HG03159 (cell line): ENCODE results near the gene TREM1.
"Not testable (repeated sequence)": the region's sequence is repeated elsewhere in the genome, so short reads cannot be mapped to it uniquely, and the experiment has no call there.

Experiments
- ATAC-seq: cut with Tn5 transposase; IDR thresholded peaks from one replicate; pipeline ENCODE4 v1.9.1; 2021; ENCODE audit warnings: mild to moderate bottlenecking, moderate library complexity; ENCODE audit not compliant: unreplicated experiment

TREM1 gene

DNA sequence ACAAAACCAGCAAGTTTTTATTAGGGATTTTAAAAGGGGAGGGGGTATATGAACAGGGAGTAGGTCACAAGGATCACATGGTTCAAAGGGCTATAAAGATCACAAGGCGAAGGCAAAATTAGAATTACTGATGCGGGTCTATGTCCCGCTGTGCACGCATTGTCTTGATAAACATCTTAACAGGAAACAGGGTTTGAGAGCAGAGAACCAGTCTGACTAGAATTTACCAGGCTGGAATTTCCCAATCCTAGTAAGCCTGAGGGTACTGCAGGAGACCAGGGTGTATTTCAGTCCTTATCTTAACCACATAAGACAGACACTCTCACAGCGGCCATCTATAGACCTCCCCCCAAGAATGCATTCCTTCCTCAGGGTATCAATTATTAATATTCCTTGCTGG lies 10.8 kb upstream of the TREM1 start:
- ATAC-seq = not testable (repeated sequence)

DNA sequence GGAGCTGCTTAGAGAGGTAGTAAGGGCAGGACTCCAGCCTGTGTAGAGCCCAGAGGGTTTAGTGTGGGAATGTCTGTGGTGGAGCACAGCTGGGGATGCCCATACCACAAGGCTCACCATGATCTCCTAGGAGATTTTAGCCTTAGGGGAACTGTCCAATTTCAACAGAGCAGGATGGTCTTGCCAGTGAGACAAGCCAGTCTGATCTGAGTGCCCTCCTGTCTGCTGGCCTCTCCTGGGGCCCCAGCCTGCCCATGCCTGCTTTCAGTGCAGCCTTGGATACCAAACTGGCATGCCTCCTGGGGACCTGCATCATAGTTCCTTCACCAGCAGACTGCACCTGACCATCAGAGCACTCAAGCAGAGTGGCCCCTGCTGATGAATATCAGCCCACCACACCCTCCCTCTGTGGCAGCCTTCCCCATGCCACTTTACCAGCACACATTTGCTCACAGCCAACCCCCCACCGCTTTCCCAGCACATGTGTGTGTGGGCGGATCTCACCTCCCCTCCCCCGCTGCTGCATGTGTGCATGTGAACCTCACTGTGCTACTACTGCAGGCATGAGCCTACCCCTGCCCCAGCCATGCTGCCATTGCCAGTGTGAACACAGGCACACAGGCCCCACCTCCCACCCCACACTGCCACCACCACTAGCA lies 7.9 kb upstream of the TREM1 start:
- no peak for ATAC-seq

DNA sequence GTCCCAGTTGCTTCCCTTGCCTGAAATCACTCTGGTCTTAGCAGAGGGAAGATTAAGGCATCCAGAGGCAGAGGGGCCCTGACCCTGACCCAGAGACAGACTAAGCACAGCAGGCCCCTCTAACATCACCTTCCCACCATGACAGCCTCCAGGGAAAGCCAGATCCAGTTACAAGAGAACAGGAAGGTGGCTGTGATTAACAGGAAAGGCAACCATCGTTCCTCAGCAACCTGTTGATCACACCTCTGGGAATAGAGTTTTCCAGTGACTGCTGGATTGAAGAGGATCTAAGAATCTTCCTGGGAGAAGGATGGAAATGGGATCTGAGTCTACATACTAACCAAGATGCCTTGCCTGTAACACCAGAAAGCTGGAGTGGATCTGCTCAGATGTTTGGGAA lies 5.2 kb upstream of the TREM1 start:
- ATAC-seq = no peak

DNA sequence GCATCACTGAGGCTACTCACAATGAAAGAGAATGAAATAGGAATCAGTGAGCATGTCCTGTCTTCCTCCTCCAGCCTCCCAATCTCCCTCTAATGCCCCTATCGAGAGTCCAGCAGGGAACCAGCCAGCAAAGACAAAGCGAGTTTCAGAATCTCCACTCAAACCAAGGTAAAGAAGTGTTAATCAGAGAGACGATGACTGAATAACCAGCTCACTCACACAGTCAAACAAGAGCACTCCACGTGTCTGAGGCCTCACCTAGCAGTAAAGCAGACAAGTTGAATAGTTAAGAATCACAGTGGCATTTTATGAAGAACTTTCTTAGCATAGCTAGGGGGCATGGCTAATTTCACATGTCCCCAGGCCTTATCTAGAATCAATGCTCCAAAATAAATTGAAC lies 3.3 kb upstream of the TREM1 start:
- ATAC-seq = no peak

DNA sequence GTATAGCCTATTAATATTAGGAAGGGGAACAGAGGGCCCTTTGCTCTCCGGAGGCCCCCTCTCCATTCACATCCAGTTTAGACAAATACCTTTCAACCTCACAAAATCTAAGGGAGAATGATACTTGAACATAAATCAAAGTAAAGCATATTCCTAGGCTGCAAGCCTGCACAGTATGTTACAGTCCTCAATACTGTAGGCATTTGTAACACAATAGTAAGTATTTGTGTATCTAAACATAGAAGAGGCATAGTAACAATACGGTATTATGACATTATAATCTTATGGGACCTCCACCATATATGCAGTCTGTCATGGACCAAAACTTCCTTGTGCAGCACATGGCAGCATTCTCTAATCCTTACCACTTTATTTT lies 2.3 kb upstream of the TREM1 start:
- no peak for ATAC-seq

GRCh38 chr6:41288030-41288753 lies 1.7 kb upstream of the TREM1 start:
- no peak for ATAC-seq

DNA sequence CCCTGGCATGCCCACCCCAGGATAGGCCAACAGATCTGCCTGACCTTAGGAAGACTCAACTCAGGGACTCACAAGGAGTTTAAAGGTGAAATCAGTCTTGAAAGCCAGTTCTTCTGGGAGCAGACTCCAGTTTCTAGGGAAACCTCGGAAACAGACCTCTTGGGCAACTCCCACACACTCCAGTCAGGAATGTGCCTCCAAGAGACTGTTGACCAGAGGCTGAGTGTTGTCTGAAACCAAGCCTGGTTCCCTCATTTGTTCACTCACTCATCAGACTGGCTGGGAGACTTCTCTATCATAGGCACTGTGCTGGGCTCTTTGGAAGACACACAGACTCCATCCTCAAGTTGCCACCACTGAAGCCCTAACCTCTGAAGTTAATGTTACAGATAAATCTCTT lies 1.8 kb downstream of the TREM1 start:
- no peak for ATAC-seq

- ATAC-seq = no peak
These were observed 2.9 kb downstream of the TREM1 start for GRCh38 chr6:41283600-41283999.

DNA sequence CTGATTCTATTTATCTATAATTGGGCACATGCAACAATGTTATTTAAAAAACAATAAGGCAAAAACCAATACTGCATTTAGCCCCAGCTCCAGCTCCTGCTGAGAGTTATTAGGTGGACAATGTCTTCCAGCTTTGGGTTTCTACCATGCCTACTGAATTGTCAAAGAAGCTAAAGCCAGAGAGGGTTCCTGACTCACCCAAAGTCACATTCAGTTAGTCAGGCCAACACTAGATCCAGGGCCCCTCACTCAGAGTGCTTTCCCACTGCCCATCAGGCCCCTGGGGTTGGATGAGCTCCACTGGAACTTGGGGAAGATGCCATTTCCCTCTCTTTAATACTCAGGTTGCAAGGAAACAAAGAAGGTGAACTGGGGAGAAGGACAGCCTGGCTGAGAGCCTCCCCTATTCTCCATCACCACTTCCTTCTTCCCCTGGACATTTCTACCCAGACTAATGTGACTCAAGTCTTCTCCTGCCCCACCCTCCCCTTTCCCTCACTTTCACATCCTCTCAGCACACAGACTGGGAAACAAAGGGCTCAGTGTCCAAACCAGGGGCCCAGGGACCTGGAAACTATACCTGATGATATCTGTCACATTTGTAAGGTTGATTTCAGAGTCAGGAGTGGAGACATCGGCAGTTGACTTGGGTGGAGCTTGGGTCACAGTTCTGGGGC lies 6.0 kb downstream of the TREM1 start:
- no peak for ATAC-seq

GRCh38 chr6:41278699-41279405 lies 7.6 kb downstream of the TREM1 start:
- ATAC-seq = no peak

GRCh38 chr6:41277605-41278004 lies 8.9 kb downstream of the TREM1 start:
- ATAC-seq = no peak

- ATAC-seq = no peak
These were observed 11.0 kb downstream of the TREM1 start for GRCh38 chr6:41275489-41275888.

DNA sequence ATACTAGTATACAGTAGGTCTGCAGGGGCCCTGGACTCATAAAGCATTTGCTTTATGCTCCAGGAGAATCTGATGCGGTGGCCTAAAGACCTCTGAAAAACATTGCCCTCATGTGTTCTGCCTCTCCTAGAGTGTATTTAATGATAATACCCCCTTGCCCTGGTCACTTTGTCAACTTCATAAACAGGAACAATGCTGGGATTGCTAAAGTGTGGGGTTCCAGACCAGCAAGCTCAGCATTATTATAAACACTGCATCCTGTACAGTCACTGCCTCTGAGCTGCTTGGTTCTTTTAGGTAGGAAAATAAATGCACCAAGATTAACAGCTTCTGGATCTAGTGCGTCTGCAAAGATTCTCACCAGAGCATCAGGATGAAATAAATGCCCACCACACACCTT lies 12.2 kb downstream of the TREM1 start:
- ATAC-seq = no peak

DNA sequence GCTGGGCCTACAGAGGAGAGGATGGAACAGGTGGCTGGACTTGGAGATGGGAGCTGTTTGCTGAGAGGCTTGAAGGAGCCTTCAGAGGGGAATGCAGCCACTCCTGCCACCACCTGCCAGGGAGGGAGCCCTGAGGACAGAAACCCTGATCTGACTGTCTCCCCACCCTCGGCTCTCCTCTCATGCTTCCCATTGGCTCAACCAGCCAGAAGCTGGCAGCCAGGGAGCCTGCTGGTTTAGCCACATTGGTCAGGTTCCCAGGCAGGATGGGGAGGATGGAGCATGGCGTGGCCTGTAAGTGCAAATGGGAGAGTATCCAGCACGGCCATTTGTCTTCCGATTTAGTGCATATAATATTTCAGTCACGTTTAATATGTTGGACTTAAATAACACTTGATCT lies 12.8 kb downstream of the TREM1 start:
- ATAC-seq = no peak

GRCh38 chr6:41272591-41273240 lies 13.8 kb downstream of the TREM1 start:
- ATAC-seq = no peak

GRCh38 chr6:41271901-41272395 lies 14.5 kb downstream of the TREM1 start:
- ATAC-seq = no peak

DNA sequence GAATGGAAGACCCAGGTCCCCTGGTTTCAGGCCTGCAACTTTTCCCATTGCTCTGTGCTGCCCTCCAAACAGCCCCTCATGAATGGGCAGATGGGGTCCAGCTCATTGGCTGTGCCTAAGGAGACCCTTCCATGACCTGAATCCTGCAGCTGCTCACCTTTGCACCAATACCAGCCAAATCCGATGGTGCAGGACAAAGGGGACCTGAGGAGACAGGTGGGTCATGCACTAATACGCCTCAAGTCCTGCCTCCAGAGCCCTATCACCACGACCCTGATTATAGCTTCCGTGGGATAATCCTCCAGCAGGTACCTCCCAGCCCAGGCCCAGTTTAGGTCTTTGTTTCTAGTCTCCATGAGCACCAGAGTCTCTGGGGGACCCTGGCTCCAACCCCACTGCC lies 16.8 kb downstream of the TREM1 start:
- no peak for ATAC-seq

GRCh38 chr6:41269166-41269565 lies 17.3 kb downstream of the TREM1 start:
- no peak for ATAC-seq

DNA sequence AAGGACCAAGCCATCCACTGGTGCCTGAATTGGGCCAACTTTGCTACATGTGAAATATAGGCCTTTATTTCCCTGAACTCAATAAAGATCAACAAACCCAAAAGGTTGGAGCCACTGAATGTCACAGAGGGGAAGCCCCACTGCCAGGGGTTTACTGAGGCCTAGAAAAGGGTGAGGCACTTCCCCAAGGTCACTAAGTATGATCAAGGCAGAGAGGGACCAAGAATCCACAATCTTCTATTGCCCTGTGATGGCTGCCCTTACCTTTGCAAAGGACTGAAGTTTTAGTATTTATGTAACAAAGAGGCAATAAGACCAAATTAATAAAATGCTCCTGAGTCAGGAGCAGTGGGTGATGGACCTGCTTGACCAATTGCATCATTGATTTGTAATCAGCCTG lies 18.0 kb downstream of the TREM1 start:
- ATAC-seq = no peak

GRCh38 chr6:41266541-41266940 lies 19.9 kb downstream of the TREM1 start:
- ATAC-seq = no peak

DNA sequence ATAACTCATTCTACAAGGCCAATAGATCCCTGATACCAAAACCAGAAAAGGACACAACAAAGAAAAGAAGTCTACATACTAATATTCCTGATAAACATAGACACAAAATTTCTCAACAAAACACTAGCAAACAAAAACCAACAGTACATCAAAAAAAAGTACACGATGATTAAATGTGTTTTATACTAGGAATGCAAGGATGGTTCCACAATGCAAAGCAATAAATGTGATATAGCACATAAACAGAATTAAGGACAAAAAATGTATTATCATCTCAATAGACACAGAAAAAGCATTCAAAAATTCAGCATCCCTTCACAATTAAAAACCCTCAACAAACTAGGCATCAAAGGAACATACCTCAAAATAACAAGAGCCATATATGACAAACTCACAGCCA lies 23.2 kb downstream of the TREM1 start:
- ATAC-seq = no peak
